GM11168 (cell line): Measurements from ENCODE around the gene SRPK2.
"Not testable (repeated sequence)": the region's sequence is repeated elsewhere in the genome, so short reads cannot be mapped to it uniquely, and the experiment has no call there.

ENCODE experiments used
- in situ Hi-C: fragments of 300-500 bp; cut with MboI; formaldehyde crosslinking; loops from one replicate; pipeline ENCODE4 v1.12.0; 2022; ENCODE audit warnings: low sequenced_read_pairs; ENCODE audit not compliant: unreplicated experiment

SRPK2 gene

GRCh38 chr7:105269397-105269796 lies 119.3 kb downstream of the SRPK2 start:
- in situ Hi-C loops = no loop called here

GRCh38 chr7:105268511-105269392 lies 120.0 kb downstream of the SRPK2 start:
- in situ Hi-C loops = no loop called here

GRCh38 chr7:105268056-105268455 lies 120.7 kb downstream of the SRPK2 start:
- in situ Hi-C loops = no loop called here

- in situ Hi-C loops = no loop called here
These were observed 121.5 kb downstream of the SRPK2 start for GRCh38 chr7:105267244-105267643.

GRCh38 chr7:105264707-105265106 lies 124.0 kb downstream of the SRPK2 start:
- in situ Hi-C loops = no loop called here

- in situ Hi-C loops = no loop called here
These were observed 127.0 kb downstream of the SRPK2 start for GRCh38 chr7:105261689-105262088.

GRCh38 chr7:105260201-105260871 lies 128.4 kb downstream of the SRPK2 start:
- in situ Hi-C loops = not testable (repeated sequence)

GRCh38 chr7:105258919-105259318 lies 129.8 kb downstream of the SRPK2 start:
- in situ Hi-C loops = not testable (repeated sequence)

- in situ Hi-C loops = no loop called here
These were observed 131.4 kb downstream of the SRPK2 start for GRCh38 chr7:105257338-105257737.

GRCh38 chr7:105256761-105257231 lies 131.9 kb downstream of the SRPK2 start:
- in situ Hi-C loops = no loop called here

- in situ Hi-C loops = no loop called here
These were observed 138.0 kb downstream of the SRPK2 start for GRCh38 chr7:105250706-105251105.

- in situ Hi-C loops = no loop called here
These were observed 138.5 kb downstream of the SRPK2 start for GRCh38 chr7:105250239-105250638.

GRCh38 chr7:105249216-105249615 lies 139.5 kb downstream of the SRPK2 start:
- in situ Hi-C loops = no loop called here

- in situ Hi-C loops = no loop called here
These were observed 142.0 kb downstream of the SRPK2 start for GRCh38 chr7:105246679-105247078.

- in situ Hi-C loops = no loop called here
These were observed 142.5 kb downstream of the SRPK2 start for GRCh38 chr7:105246256-105246655.

- in situ Hi-C loops = no loop called here
These were observed 143.2 kb downstream of the SRPK2 start for GRCh38 chr7:105245398-105246114.

- in situ Hi-C loops = no loop called here
These were observed 144.1 kb downstream of the SRPK2 start for GRCh38 chr7:105244594-105244993.

GRCh38 chr7:105241198-105241597 lies 147.5 kb downstream of the SRPK2 start:
- in situ Hi-C loops = no loop called here

- in situ Hi-C loops = no loop called here
These were observed 150.4 kb downstream of the SRPK2 start for GRCh38 chr7:105238198-105238765.

GRCh38 chr7:105234886-105235285 lies 153.8 kb downstream of the SRPK2 start:
- in situ Hi-C loops = no loop called here
